Activated CD8-positive, alpha-beta memory T cell treated with anti-CD3 and anti-CD28 coated beads, Interleukin-2, amount 50 U/mL, for 48 hours (primary cell): Measurements from ENCODE around the gene LGI2.

ENCODE experiments used
- DNase-seq: peaks from one replicate; pipeline ENCODE4 v3.0.0-alpha.2; 2020

The LGI2 gene

GRCh38 chr4:24992968-24993367 lies 37.8 kb downstream of the LGI2 start:
- no peak for DNase-seq

- DNase-seq: no peak
Observed at GRCh38 chr4:24991015-24991414, 39.7 kb downstream of the LGI2 start.

- DNase-seq: no peak
Observed at GRCh38 chr4:24989327-24989726, 41.4 kb downstream of the LGI2 start.

- DNase-seq: no peak
Observed at GRCh38 chr4:24988776-24989175, 42.0 kb downstream of the LGI2 start.

GRCh38 chr4:24984602-24985532 lies 45.9 kb downstream of the LGI2 start:
- no peak for DNase-seq

GRCh38 chr4:24980740-24981139 lies 50.0 kb downstream of the LGI2 start:
- DNase-seq: no peak

- peak; percentile 59 for DNase-seq
Observed at GRCh38 chr4:24980064-24980690, 50.6 kb downstream of the LGI2 start.

- DNase-seq: no peak
Observed at GRCh38 chr4:24979554-24979953, 51.2 kb downstream of the LGI2 start.

GRCh38 chr4:24978291-24979075 lies 52.3 kb downstream of the LGI2 start:
- DNase-seq: no peak

- no peak for DNase-seq
Observed at GRCh38 chr4:24975510-24975909, 55.2 kb downstream of the LGI2 start.

GRCh38 chr4:24973747-24974601 lies 56.8 kb downstream of the LGI2 start:
- no peak for DNase-seq

- no peak for DNase-seq
Observed at GRCh38 chr4:24973404-24973746, 57.4 kb downstream of the LGI2 start.

GRCh38 chr4:24971192-24971591 lies 59.6 kb downstream of the LGI2 start:
- DNase-seq: no peak

- no peak for DNase-seq
Observed at GRCh38 chr4:24970635-24971034, 60.1 kb downstream of the LGI2 start.

GRCh38 chr4:24970191-24970590 lies 60.6 kb downstream of the LGI2 start:
- no peak for DNase-seq

- DNase-seq: no peak
Observed at GRCh38 chr4:24969486-24969885, 61.3 kb downstream of the LGI2 start.

GRCh38 chr4:24968992-24969391 lies 61.8 kb downstream of the LGI2 start:
- DNase-seq: no peak

- no peak for DNase-seq
Observed at GRCh38 chr4:24968278-24968677, 62.5 kb downstream of the LGI2 start.

- DNase-seq: no peak
Observed at GRCh38 chr4:24967346-24967745, 63.4 kb downstream of the LGI2 start.

- DNase-seq: no peak
Observed at GRCh38 chr4:24966076-24966475, 64.7 kb downstream of the LGI2 start.

- no peak for DNase-seq
Observed at GRCh38 chr4:24965627-24966026, 65.1 kb downstream of the LGI2 start.

GRCh38 chr4:24963277-24963676 lies 67.5 kb downstream of the LGI2 start:
- no peak for DNase-seq

GRCh38 chr4:24957886-24958285 lies 72.9 kb downstream of the LGI2 start:
- DNase-seq: no peak
